Adrenal gland (tissue), 5 donors: ENCODE measurements around the gene NAT14.

Experiments used
- POLR2A ChIP-seq, 2 donors: fragments of 450-650 bp; IDR thresholded peaks; one replicate each; pipeline ENCODE4 v1.6.1; 2017; ENCODE audit warnings: antibody characterized with exemption in 2 of 2, mild to moderate bottlenecking in 2 of 2, moderate library complexity in 1 of 2
- TF ChIP-seq, protein P1 (sequence below), 6 experiments: fragments of 450-650 bp in 4 of 6; fragments of 200-600 bp in 2 of 6; sonication (generic) in 1 of 6; IDR thresholded peaks; 1 replicate in 5 of 6; 2 replicates in 1 of 6; pipeline versions ENCODE4 v1.5.1 to v1.8.0; 2016 to 2021; ENCODE audit warnings: antibody characterized with exemption in 6 of 6, mild to moderate bottlenecking in 2 of 6, moderate library complexity in 1 of 6
- donor health status: DM: no; HTN: no; CAD: no.

DNA sequence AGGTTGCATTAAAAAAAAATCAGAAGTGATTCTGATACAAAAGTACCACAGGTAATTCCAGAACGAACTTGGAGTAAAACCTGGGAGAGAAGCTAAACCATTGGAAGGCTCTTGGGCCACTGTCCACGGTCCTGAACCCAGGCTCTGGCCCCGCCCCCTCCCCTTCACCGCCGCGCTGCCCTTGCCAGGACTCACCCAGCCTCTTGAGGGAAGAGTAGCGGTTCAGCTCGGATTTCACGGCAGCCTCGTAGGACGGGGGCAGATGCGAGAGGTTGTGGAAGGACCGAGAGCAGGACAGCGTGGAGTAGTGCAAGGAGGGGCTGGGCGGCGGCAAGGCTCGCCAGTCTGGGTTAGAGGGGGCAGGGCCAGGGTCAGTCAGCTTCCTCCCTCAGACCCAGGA is 47.6 kb upstream of the NAT14 start:
- TF ChIP-seq, protein P1, sequence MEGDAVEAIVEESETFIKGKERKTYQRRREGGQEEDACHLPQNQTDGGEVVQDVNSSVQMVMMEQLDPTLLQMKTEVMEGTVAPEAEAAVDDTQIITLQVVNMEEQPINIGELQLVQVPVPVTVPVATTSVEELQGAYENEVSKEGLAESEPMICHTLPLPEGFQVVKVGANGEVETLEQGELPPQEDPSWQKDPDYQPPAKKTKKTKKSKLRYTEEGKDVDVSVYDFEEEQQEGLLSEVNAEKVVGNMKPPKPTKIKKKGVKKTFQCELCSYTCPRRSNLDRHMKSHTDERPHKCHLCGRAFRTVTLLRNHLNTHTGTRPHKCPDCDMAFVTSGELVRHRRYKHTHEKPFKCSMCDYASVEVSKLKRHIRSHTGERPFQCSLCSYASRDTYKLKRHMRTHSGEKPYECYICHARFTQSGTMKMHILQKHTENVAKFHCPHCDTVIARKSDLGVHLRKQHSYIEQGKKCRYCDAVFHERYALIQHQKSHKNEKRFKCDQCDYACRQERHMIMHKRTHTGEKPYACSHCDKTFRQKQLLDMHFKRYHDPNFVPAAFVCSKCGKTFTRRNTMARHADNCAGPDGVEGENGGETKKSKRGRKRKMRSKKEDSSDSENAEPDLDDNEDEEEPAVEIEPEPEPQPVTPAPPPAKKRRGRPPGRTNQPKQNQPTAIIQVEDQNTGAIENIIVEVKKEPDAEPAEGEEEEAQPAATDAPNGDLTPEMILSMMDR (IDR thresholded peaks at IDR 0.05), result no peak
- TF ChIP-seq POLR2A (IDR thresholded peaks at IDR 0.05), result no peak
